CD4-positive, alpha-beta T cell treated with Interleukin-15 for 4 hours (primary cell): ENCODE measurements around the gene KCNH1.
"Not testable (repeated sequence)": the region's sequence is repeated elsewhere in the genome, so short reads cannot be mapped to it uniquely, and the experiment has no call there.

Experiments
- DNase-seq: peaks from one replicate; pipeline ENCODE4 v3.0.0-alpha.2; 2020; ENCODE audit warnings: low spot score

KCNH1 gene

DNA sequence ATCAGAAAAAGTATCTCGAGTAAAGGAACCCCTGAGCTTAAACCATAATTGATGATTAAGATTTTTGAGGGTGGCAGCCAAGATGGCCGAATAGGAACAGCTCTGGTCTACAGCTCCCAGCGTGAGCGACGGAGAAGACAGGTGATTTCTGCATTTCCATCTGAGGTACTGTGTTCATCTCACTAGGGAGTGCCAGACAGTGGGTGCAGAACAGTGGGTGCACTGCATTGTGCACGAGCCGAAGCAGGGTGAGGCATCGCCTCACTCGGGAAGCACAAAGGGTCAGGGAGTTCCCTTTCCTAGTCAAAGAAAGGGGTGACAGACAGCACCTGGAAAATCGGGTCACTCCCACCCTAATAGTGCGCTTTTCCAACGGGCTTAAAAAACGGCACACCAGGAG, 138.0 kb downstream of the KCNH1 start:
- not testable (repeated sequence) for DNase-seq

GRCh38 chr1:210992837-210993236, 141.1 kb downstream of the KCNH1 start:
- DNase-seq, result no peak

DNA sequence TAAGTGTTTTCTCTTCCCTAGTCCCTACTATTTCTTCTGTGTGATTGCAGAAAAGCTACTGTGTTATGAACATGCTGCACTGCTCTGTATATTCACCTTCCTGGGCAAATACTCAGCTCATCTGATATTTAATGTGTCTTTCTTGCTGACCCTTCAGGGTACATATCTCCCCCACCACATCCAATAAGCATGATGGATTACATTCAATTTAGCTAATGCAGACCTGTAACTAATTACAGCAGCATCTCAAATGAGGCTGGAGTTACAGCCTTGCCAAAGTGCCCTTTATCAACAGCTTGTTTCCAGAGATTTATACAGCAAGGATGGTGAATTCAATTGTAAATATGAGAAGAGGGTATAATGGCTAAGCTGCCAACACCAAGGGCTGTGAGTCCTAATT, 144.0 kb downstream of the KCNH1 start:
- no peak for DNase-seq

DNA sequence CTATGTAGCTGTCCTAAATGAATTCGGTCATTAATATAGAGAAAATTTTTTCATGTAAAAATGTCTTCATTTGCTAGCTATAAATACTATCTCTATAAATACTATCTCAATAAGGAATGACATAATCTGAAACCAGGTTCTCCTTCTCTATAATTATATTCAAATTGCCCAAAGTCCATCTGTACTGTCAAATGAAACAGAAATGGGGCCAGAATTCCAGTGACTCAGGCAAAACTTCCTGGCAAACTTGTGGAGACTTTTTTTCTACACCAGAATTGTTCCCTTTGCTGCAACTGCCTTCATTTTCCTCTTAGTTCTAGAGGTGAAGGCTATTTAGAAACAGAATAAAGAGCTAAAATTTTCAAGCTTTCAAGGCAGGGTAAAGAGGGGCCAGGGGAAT, 152.5 kb downstream of the KCNH1 start:
- DNase-seq, result no peak

- DNase-seq, result no peak
Measured at GRCh38 chr1:210980082-210980481, 153.9 kb downstream of the KCNH1 start.

GRCh38 chr1:210978974-210979354, 155.0 kb downstream of the KCNH1 start:
- DNase-seq, result no peak

GRCh38 chr1:210978316-210978973, 155.5 kb downstream of the KCNH1 start:
- DNase-seq, result no peak

- no peak for DNase-seq
Measured at GRCh38 chr1:210951279-210951678, 182.7 kb downstream of the KCNH1 start.

- peak; percentile 43 for DNase-seq
Measured at GRCh38 chr1:210949940-210950546, 183.9 kb downstream of the KCNH1 start.

- no peak for DNase-seq
Measured at GRCh38 chr1:210949489-210949888, 184.5 kb downstream of the KCNH1 start.

- no peak for DNase-seq
Measured at GRCh38 chr1:210949039-210949438, 184.9 kb downstream of the KCNH1 start.

GRCh38 chr1:210944252-210944651, 189.7 kb downstream of the KCNH1 start:
- DNase-seq, result no peak

GRCh38 chr1:210942513-210942912, 191.4 kb downstream of the KCNH1 start:
- no peak for DNase-seq

DNA sequence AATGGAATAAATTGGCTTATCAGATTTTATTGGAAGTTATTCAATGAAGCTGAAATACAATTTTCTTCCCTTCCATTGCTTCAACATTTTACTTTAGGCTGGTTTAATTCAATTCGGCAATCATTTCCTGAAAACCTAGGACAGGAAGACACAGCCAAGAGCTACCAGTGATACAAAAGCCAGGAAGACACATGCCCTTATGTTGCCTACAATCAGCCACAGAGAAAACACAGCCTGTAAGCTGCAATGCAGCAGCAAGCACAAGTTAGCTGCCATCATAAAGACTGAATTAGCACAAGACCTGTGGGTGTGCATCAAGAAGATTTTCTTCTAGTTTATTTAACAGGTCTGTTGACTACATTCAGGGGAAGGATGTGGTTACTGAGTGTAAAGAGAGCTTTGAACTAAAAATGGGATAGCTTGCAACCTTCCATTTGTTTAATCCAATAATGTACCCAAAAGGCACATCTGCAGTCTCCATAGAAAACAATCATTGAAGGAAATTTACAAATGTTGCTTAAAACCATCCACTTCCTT, 193.8 kb downstream of the KCNH1 start:
- no peak for DNase-seq

GRCh38 chr1:210938416-210938925, 195.5 kb downstream of the KCNH1 start:
- DNase-seq, result no peak

DNA sequence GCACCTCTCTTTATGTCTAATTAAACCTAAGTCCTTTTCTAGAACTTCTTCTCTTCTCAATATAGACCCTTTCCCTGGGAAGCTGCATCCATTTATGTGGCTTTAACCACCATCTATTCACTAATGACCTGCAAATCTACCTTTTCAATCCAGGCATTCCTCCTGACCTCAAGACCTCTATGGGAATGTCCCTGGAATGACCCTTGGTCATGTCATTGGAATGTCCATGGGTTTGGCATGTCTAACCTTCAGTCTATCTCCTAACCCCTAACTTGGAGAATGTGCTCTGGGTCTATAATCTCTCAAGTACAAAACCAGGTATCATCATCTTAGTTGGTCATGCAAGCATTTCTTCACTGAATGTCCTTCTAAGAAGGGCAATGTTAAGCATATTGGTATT, 196.1 kb downstream of the KCNH1 start:
- DNase-seq, result no peak

DNA sequence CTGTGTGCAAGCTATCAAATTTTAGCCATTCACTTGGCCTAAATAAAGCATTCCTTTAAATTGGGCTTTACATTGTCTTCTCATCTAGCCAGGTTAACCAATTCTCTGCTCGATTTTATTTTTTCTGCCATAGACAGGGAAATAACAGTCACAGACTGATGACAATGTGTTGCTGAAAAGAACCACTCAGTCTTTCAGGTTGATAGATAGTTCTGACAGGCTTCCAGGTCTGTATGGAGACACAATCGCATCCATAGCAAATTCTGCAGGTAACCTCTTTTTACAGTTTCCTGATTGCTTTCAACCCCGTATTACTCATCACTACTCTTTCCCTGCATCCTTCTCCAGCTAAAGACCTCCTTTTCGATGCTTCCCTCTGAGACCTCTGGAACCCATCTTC, 198.0 kb downstream of the KCNH1 start:
- no peak for DNase-seq

DNA sequence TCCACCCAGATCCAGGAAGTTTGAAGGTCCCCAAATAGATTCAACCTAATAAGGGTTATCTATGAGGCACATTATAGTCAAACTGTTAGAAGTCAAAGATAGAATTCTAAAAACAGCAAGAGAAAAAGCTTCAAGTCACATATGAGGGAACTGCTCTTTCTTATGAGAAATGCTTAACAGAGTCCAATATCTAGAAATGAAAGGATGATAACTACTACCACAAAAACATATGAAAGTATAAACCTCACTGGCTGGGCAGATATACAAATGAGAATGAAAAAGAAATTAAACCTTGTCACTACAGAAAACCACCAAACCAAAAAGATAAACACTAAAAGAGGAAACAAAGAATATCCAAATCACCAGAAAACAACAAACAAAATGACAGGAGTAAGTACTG, 201.8 kb downstream of the KCNH1 start:
- DNase-seq, result no peak

DNA sequence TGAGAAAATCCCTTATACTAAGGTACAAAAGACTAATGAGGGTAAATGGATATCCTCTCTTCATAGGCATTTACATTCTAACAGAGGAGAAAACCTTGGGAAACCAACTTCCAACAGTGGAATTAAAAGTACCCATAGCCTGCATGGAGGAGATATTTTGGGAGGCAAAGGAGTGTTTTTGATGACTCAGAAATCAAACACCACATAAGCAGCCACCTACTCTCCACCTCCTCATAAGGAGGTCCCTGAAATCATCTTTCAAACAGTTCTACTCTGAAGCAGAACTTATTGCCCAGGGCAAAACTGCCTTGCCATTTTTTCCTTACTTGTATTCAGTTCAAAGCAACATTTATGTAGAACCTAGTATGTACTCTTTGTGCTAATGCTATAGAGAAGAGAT, 211.3 kb downstream of the KCNH1 start:
- DNase-seq, result no peak

DNA sequence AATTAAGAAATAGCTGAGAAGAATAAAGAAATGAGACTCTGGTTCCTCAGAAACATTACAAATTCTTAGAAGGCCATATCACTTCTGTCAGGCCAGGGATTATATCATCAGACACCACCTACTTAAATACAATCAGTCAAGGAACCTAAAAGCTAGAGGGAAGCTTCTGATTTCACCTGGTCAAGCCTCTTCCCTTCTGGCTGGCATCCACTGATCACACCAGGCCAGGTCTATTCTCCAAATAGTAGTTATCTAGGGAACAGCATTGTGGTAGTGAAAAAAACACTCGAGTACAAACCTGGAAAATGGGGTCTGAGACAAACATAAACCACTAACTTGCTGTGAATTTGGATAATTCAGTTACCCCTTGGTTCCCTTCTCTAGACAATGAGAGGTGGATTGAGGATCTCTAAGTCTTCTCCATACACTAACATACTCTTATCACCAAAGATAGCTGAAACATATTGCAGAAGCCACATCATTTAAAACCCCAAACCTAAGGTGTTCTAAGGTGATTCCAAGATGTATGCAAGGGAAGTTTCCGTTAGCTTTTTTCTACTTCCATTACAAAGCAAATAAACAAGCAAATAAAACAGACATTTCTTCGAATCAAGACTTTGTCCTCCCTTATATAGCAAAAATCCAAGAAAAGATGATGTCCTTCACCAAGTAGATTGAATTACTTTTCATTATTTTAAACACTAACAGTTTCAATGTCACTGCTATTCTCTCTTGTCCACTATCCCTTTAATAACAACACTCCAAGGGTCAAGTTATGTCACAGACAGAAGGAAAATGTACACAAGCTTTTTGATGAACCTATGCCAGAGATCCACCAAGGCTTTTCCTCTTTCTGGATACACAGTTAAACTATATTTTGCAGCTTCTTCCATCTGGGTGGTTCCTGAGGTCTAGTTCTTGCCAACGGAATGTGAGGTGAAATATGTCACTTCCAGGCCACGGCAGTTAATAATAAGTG, 212.9 kb downstream of the KCNH1 start:
- no peak for DNase-seq

DNA sequence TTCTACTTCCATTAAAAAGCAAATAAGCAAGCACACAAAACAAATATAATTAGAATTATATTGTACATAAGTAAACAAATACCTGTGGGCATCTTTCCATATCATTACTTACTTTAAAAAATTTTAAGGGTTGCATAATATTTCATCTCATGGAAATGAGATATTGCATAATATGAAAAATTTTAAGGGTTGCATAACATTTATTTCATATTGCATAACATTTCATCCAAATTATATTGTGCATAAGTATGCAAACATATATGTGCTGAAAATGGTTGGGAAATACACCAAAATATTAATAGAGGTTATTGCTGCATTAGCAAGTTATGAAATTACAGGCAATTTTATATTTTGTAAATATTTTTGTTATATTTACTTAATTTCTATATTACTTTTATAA, 213.7 kb downstream of the KCNH1 start:
- no peak for DNase-seq

GRCh38 chr1:210918893-210919292, 215.1 kb downstream of the KCNH1 start:
- no peak for DNase-seq
